Activated CD4-positive, alpha-beta memory T cell treated with anti-CD3 and anti-CD28 coated beads, Interleukin-2, amount 10 ng/mL, durations not matched to agents 7 days and 5 days (primary cell): ENCODE data around the gene SLC66A3. TPM values are rescaled to one million over a fixed set of nuclear protein-coding genes. Genes with fewer than 3 reads are reported as not detected.
A peak's percentile ranks its signal among the peaks of the same experiment; 100 is the strongest.

Experiments
- CTCF ChIA-PET: fragments of 350-600 bp; sonication (Branson Sonifier 250); formaldehyde crosslinking; loops from one replicate; lab custom pipeline; 2021; ENCODE audit warnings: antibody characterized with exemption, inconsistent platforms; lab: Charles Lee
- POLR2A ChIA-PET: fragments of 350-600 bp; sonication (Branson Sonifier 250); formaldehyde crosslinking; loops from one replicate; lab custom pipeline; 2021; ENCODE audit warnings: antibody characterized with exemption; lab: Charles Lee
- DNase-seq: peaks from one replicate; pipeline ENCODE4 v3.0.0-alpha.2; 2020
- H3K27ac Mint-ChIP-seq: one replicate; pipeline ENCODE4 v1.8.0; 2021; ENCODE audit warnings: mild to moderate bottlenecking, mixed read lengths
- H3K27me3 Mint-ChIP-seq: one replicate; pipeline ENCODE4 v1.8.0; 2021; ENCODE audit warnings: mixed read lengths
- H3K36me3 Mint-ChIP-seq: one replicate; pipeline ENCODE4 v1.8.0; 2021; ENCODE audit warnings: low read depth, mixed read lengths
- H3K4me1 Mint-ChIP-seq: one replicate; pipeline ENCODE4 v1.8.0; 2021; ENCODE audit warnings: mixed read lengths
- H3K4me3 Mint-ChIP-seq: one replicate; pipeline ENCODE4 v1.8.0; 2021; ENCODE audit warnings: mild to moderate bottlenecking, mixed read lengths
- H3K9me3 Mint-ChIP-seq: one replicate; pipeline ENCODE4 v1.8.0; 2021; ENCODE audit warnings: mixed read lengths
- total RNA-seq, 2 experiments: library from RNA; stranded (reverse); gene quantifications; one replicate each; pipeline ENCODE4 v1.2.3, GENCODE V29; 2021

The SLC66A3 gene
- total RNA-seq, 2 experiments from 2014 or later = 22.9 to 23.8 TPM

GRCh38 chr2:11144077-11144737 lies 11.1 kb upstream of the SLC66A3 start:
- Mint-ChIP-seq H3K4me3 (no peak overlapping the region), H3K27me3 (peaks cover 14% of the 10 kb centered on the region), H3K36me3 (no peaks in the 10 kb centered on the region), H3K27ac (no peak overlapping the region), H3K4me1 (no peaks in the 10 kb centered on the region), H3K9me3 (no peaks in the 10 kb centered on the region)
- ChIA-PET POLR2A (interaction anchor here (1.4 to 1.5 kb wide), 2 partner anchors 11 to 15 kb away, joined by 3 to 5 read pairs; partner anchors contain the start of gene SLC66A3), CTCF (interaction anchor here (0.9 to 4.2 kb wide), 3 partner anchors 12 to 306 kb away, joined by 3 to 23 read pairs (median 4); a partner anchor contains a TSS)
- no peak for DNase-seq

- DNase-seq = no peak
- Mint-ChIP-seq H3K27me3 (peaks cover 14% of the 10 kb centered on the region), H3K9me3 (no peaks in the 10 kb centered on the region), H3K27ac (no peak overlapping the region), H3K4me3 (no peak overlapping the region), H3K4me1 (no peaks in the 10 kb centered on the region), H3K36me3 (no peaks in the 10 kb centered on the region)
- CTCF ChIA-PET = interaction anchor here (0.9 to 4.2 kb wide), 3 partner anchors 12 to 305 kb away, joined by 3 to 23 read pairs (median 4); a partner anchor contains a TSS
- POLR2A ChIA-PET = no interaction called here
These were observed 10.6 kb upstream of the SLC66A3 start for GRCh38 chr2:11144738-11145079.

GRCh38 chr2:11145350-11145749 lies 9.9 kb upstream of the SLC66A3 start:
- ChIA-PET CTCF (interaction anchor here (4.2 kb wide), 1 partner anchor 13 kb away, joined by 23 read pairs; a partner anchor contains a TSS), POLR2A (interaction anchor here (1.9 kb wide), 1 partner anchor 10 kb away, joined by 5 read pairs; the partner anchor contains the start of gene SLC66A3)
- H3K4me3 Mint-ChIP-seq = no peak overlapping the region
- H3K4me1 Mint-ChIP-seq = no peaks in the 10 kb centered on the region
- no peaks in the 10 kb centered on the region for H3K9me3 Mint-ChIP-seq
- H3K36me3 Mint-ChIP-seq = no peaks in the 10 kb centered on the region
- H3K27ac Mint-ChIP-seq = no peak overlapping the region
- no peak for DNase-seq
- peaks cover 14% of the 10 kb centered on the region for H3K27me3 Mint-ChIP-seq

- POLR2A ChIA-PET = interaction anchor here (1.3 to 1.9 kb wide), 2 partner anchors 9 to 15 kb away, joined by 3 to 5 read pairs; partner anchors contain the start of gene SLC66A3
- CTCF ChIA-PET = interaction anchor here (4.2 kb wide), 1 partner anchor 14 kb away, joined by 23 read pairs; a partner anchor contains a TSS
- Mint-ChIP-seq H3K4me3 (no peak overlapping the region), H3K36me3 (no peaks in the 10 kb centered on the region), H3K4me1 (no peaks in the 10 kb centered on the region), H3K27me3 (peaks cover 18% of the 10 kb centered on the region), H3K9me3 (no peaks in the 10 kb centered on the region), H3K27ac (no peak overlapping the region)
- DNase-seq = no peak
These were observed 9.2 kb upstream of the SLC66A3 start for GRCh38 chr2:11146076-11146475.

- no peaks in the 10 kb centered on the region for H3K36me3 Mint-ChIP-seq
- DNase-seq = no peak
- H3K4me3 Mint-ChIP-seq = no peak overlapping the region
- no peaks in the 10 kb centered on the region for H3K9me3 Mint-ChIP-seq
- H3K27me3 Mint-ChIP-seq = peaks cover 22% of the 10 kb centered on the region
- CTCF ChIA-PET = interaction anchor here (0.7 kb wide), 1 partner anchor 30 kb away, joined by 3 read pairs; no protein-coding TSS in a partner anchor
- H3K27ac Mint-ChIP-seq = no peak overlapping the region
- POLR2A ChIA-PET = interaction anchor here (1.3 kb wide), 1 partner anchor 14 kb away, joined by 3 read pairs; no protein-coding TSS in a partner anchor
- no peaks in the 10 kb centered on the region for H3K4me1 Mint-ChIP-seq
These were observed 8.0 kb upstream of the SLC66A3 start for GRCh38 chr2:11147263-11147662.

- POLR2A ChIA-PET = interaction anchor here (1.7 to 1.8 kb wide), 2 partner anchors 20 to 23 kb away, joined by 4 to 7 read pairs; a partner anchor contains a TSS
- Mint-ChIP-seq H3K27ac (no peak overlapping the region), H3K27me3 (peaks cover 14% of the 10 kb centered on the region), H3K4me3 (no peak overlapping the region), H3K4me1 (peaks cover 20% of the 10 kb centered on the region), H3K9me3 (no peaks in the 10 kb centered on the region), H3K36me3 (no peaks in the 10 kb centered on the region)
- no peak for DNase-seq
- CTCF ChIA-PET = interaction anchor here (1.9 to 2.5 kb wide), 2 partner anchors 20 to 28 kb away, joined by 5 to 12 read pairs; a partner anchor contains a TSS
These were observed 2.7 kb upstream of the SLC66A3 start for GRCh38 chr2:11152591-11152990.

- CTCF ChIA-PET = interaction anchor here (0.9 to 2.5 kb wide), 6 partner anchors 22 to 600 kb away, joined by 3 to 12 read pairs (median 4); a partner anchor contains a TSS
- Mint-ChIP-seq H3K4me1 (peaks cover 20% of the 10 kb centered on the region), H3K36me3 (no peaks in the 10 kb centered on the region), H3K27ac (peak overlapping the region; percentile 80), H3K4me3 (peak overlapping the region; percentile 74), H3K9me3 (no peaks in the 10 kb centered on the region), H3K27me3 (peaks cover 14% of the 10 kb centered on the region)
- POLR2A ChIA-PET = interaction anchor here (1.0 to 3.0 kb wide), 14 partner anchors 11 to 465 kb away, joined by 3 to 25 read pairs (median 4); partner anchors contain the start of genes E2F6 and ROCK2
- no peak for DNase-seq
These were observed 998 bp upstream of the SLC66A3 start for GRCh38 chr2:11154016-11154922.

- Mint-ChIP-seq H3K36me3 (no peaks in the 10 kb centered on the region), H3K9me3 (no peaks in the 10 kb centered on the region), H3K27ac (peak overlapping the region; percentile 80), H3K4me1 (peaks cover 21% of the 10 kb centered on the region), H3K27me3 (peaks cover 14% of the 10 kb centered on the region), H3K4me3 (peak overlapping the region; percentile 74)
- DNase-seq = peak; percentile 98
- ChIA-PET POLR2A (interaction anchor here (0.6 to 3.0 kb wide), 19 partner anchors 9 to 620 kb away, joined by 3 to 25 read pairs (median 4); partner anchors contain the start of genes E2F6 and ROCK2), CTCF (interaction anchor here (0.9 to 1.6 kb wide), 4 partner anchors 22 to 599 kb away, joined by 3 to 8 read pairs (median 4); a partner anchor contains a TSS)
These were observed 315 bp upstream of the SLC66A3 start for GRCh38 chr2:11154923-11155380.

GRCh38 chr2:11156396-11157075 lies 1.3 kb downstream of the SLC66A3 start:
- Mint-ChIP-seq H3K4me3 (peak overlapping the region; percentile 79), H3K27me3 (peaks cover 6% of the 10 kb centered on the region), H3K36me3 (no peaks in the 10 kb centered on the region), H3K27ac (no peak overlapping the region), H3K4me1 (peaks cover 33% of the 10 kb centered on the region), H3K9me3 (no peaks in the 10 kb centered on the region)
- ChIA-PET CTCF (interaction anchor here (2.3 kb wide), 1 partner anchor 24 kb away, joined by 7 read pairs; a partner anchor contains a TSS), POLR2A (interaction anchor here (2.5 to 3.0 kb wide), 2 partner anchors 27 to 188 kb away, joined by 10 to 25 read pairs; partner anchors contain the start of gene ROCK2)
- DNase-seq = no peak

- no peak for DNase-seq
- Mint-ChIP-seq H3K27ac (no peak overlapping the region), H3K4me3 (peak overlapping the region; percentile 13), H3K9me3 (no peaks in the 10 kb centered on the region), H3K36me3 (no peaks in the 10 kb centered on the region), H3K27me3 (peaks cover 2% of the 10 kb centered on the region), H3K4me1 (peaks cover 38% of the 10 kb centered on the region)
- ChIA-PET POLR2A (interaction anchor here (3.0 kb wide), 1 partner anchor 187 kb away, joined by 25 read pairs; the partner anchor contains the start of gene ROCK2), CTCF (interaction anchor here (2.3 kb wide), 1 partner anchor 25 kb away, joined by 7 read pairs; a partner anchor contains a TSS)
These were observed 2.0 kb downstream of the SLC66A3 start for GRCh38 chr2:11157296-11157695.

- no peak overlapping the region for H3K4me3 Mint-ChIP-seq
- no peak overlapping the region for H3K27ac Mint-ChIP-seq
- POLR2A ChIA-PET = no interaction called here
- CTCF ChIA-PET = interaction anchor here (2.3 kb wide), 1 partner anchor 25 kb away, joined by 7 read pairs; a partner anchor contains a TSS
- H3K36me3 Mint-ChIP-seq = no peaks in the 10 kb centered on the region
- H3K27me3 Mint-ChIP-seq = peaks cover 1% of the 10 kb centered on the region
- H3K4me1 Mint-ChIP-seq = peaks cover 38% of the 10 kb centered on the region
- H3K9me3 Mint-ChIP-seq = no peaks in the 10 kb centered on the region
- no peak for DNase-seq
These were observed 2.5 kb downstream of the SLC66A3 start for GRCh38 chr2:11157731-11158130.
